ENCODE results near the gene RAB31.

DNA sequence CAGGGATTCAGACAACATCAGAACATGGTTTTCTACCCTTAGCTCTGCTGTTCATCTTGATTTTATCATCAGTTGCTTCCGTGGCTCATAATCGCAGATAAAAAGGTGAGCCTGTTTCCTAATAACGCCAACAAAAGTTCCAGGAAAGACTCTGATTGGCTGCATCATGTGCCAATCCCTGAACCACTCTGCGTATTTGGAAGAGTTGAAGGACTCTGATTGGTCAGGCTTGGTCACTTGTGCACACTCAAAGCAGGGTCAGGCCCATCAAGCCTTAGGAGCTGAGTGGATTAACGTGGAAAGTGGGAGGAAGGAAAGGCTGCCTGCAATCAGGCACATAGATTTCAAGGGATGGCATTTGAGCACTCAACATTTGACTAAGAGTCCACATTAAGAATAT is 189.0 kb downstream of the RAB31 start:
- TF ChIP-seq GATA3 (IDR thresholded peaks at IDR 0.05; ENCODE audit: low read depth, low read length) (no peak), GATA2 (IDR thresholded peaks at IDR 0.05; ENCODE audit: low read depth, low read length) (no peak)
